Measurements from ENCODE around the gene GAA.

DNA sequence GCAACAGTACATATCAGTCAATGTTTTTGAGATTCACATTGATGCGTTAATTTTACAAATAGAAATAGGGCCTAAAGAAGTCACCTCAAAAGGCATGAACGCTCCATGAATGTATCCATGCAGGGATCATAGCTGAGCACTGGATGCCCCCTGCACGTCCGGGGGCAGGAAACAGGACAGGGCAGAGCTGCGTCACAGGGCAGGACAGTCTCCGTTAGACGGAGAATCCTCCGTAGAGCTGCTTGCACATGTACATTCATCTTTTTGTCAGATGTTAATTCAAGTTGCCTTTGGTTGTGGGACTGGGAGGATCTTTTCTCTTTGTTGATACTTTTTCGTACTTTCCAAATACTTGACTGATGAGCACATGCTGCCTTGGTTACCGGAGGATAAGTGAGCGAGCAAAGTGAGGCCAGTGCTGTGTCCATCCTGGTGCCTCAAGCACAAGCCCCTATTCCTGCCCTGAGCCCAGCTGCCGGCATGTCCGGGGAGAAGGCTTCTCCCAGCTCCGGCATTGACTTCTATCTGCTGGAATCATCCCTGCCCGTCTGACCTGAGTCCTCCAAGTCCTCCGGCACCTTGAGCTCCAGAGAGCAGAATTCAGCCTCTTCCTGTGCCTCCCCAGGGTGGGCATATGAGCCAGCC, 15.0 kb downstream of the GAA start:
- TF ChIP-seq GABPA (IDR thresholded peaks at IDR 0.05; ENCODE audit: borderline replicate concordance, insufficient read depth, low read length) (no peak), POLR2AphosphoS5 (IDR thresholded peaks at IDR 0.05; ENCODE audit: low read depth, low read length) (no peak), EGR1 (IDR thresholded peaks at IDR 0.05; ENCODE audit: borderline replicate concordance, low read depth, low read length) (no peak), JUND (IDR thresholded peaks at IDR 0.05; ENCODE audit: low read length) (no peak), POLR2A (IDR thresholded peaks at IDR 0.05; ENCODE audit: control extremely low read depth in 1 of 2, low read depth in 2 of 2, low read length in 2 of 2) (no peak), RXRA (IDR thresholded peaks at IDR 0.05; ENCODE audit: insufficient read depth, low read depth, low read length) (no peak), JUN (IDR thresholded peaks at IDR 0.05; ENCODE audit: low read depth, low read length) (no peak), EZH2 (IDR thresholded peaks at IDR 0.05; ENCODE audit: low read depth, low read length, severe bottlenecking) (no peak), RFX5 (IDR thresholded peaks at IDR 0.05; ENCODE audit: borderline replicate concordance, low read depth, low read length) (no peak)
- TF ChIP-seq, protein P1, sequence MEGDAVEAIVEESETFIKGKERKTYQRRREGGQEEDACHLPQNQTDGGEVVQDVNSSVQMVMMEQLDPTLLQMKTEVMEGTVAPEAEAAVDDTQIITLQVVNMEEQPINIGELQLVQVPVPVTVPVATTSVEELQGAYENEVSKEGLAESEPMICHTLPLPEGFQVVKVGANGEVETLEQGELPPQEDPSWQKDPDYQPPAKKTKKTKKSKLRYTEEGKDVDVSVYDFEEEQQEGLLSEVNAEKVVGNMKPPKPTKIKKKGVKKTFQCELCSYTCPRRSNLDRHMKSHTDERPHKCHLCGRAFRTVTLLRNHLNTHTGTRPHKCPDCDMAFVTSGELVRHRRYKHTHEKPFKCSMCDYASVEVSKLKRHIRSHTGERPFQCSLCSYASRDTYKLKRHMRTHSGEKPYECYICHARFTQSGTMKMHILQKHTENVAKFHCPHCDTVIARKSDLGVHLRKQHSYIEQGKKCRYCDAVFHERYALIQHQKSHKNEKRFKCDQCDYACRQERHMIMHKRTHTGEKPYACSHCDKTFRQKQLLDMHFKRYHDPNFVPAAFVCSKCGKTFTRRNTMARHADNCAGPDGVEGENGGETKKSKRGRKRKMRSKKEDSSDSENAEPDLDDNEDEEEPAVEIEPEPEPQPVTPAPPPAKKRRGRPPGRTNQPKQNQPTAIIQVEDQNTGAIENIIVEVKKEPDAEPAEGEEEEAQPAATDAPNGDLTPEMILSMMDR (IDR thresholded peaks at IDR 0.05; ENCODE audit: control extremely low read depth in 1 of 3, insufficient read depth in 1 of 3, low read depth in 1 of 3, low read length in 3 of 3) = no peak
